Mesenteric fat pad (tissue), 1 donor: ENCODE measurements around the gene ITGB6. TPM values are rescaled to one million over a fixed set of nuclear protein-coding genes. Genes with fewer than 3 reads are reported as not detected.

Experiments
- DNase-seq: peaks from one replicate; pipeline ENCODE4 v3.0.0-alpha.2; 2020; ENCODE audit warnings: low spot score
- long read RNA-seq: library from polyadenylated mRNA; unstranded; transcript quantifications from one replicate; pipeline ENCODE4 v2.0.0, GENCODE V29; 2020
- total RNA-seq: library from RNA; stranded (reverse); fragmentation: NEBNext Ultra II Directional; extraction: Animal tissue kit (Norgen Biotek cat#: 25700); gene quantifications from one replicate; pipeline ENCODE4 v1.2.1, GENCODE V29; 2021
- donor health status: DM: yes; HTN: yes; CAD: no.

The ITGB6 gene, protein sequence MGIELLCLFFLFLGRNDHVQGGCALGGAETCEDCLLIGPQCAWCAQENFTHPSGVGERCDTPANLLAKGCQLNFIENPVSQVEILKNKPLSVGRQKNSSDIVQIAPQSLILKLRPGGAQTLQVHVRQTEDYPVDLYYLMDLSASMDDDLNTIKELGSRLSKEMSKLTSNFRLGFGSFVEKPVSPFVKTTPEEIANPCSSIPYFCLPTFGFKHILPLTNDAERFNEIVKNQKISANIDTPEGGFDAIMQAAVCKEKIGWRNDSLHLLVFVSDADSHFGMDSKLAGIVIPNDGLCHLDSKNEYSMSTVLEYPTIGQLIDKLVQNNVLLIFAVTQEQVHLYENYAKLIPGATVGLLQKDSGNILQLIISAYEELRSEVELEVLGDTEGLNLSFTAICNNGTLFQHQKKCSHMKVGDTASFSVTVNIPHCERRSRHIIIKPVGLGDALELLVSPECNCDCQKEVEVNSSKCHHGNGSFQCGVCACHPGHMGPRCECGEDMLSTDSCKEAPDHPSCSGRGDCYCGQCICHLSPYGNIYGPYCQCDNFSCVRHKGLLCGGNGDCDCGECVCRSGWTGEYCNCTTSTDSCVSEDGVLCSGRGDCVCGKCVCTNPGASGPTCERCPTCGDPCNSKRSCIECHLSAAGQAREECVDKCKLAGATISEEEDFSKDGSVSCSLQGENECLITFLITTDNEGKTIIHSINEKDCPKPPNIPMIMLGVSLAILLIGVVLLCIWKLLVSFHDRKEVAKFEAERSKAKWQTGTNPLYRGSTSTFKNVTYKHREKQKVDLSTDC
- not detected for total RNA-seq
- long read RNA-seq = 0 reads

DNA sequence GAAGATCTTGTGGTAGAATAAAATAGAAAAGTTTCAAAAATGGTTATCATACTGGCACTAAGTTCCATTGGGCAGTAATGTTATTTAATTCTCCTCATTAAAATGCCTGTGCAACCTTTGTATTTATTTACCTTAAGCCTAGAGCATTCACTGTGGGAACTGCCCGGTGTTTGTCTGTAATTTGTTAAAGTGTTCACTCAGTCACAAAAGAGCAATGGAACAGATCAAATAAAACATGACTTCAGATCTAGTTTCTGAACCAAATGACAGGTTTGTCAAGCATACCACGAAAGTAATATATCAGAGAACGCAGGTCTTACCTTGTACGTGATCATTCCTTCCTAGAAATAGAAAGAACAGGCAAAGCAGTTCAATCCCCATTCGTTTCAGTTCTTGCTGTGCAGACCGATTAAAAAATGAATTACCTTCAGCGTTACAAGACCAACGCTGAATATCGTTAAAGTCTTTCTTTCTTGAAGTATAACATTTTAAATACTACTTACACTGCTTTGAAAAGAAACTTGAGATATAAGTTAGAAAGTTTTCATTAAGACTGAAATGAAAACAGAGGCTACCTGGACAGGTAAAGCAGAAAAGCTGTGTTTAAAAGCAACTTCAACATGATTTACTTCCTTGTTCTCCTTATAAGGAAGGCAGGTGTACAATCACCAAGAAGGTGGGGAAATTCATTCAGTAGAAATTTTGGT lies at the start of gene ITGB6:
TSS of gene ITGB6 (minus strand) at position 590 of the 707 bp plus-strand sequence. CDS start at position 381, 209 bp downstream.
- no peak for DNase-seq

DNA sequence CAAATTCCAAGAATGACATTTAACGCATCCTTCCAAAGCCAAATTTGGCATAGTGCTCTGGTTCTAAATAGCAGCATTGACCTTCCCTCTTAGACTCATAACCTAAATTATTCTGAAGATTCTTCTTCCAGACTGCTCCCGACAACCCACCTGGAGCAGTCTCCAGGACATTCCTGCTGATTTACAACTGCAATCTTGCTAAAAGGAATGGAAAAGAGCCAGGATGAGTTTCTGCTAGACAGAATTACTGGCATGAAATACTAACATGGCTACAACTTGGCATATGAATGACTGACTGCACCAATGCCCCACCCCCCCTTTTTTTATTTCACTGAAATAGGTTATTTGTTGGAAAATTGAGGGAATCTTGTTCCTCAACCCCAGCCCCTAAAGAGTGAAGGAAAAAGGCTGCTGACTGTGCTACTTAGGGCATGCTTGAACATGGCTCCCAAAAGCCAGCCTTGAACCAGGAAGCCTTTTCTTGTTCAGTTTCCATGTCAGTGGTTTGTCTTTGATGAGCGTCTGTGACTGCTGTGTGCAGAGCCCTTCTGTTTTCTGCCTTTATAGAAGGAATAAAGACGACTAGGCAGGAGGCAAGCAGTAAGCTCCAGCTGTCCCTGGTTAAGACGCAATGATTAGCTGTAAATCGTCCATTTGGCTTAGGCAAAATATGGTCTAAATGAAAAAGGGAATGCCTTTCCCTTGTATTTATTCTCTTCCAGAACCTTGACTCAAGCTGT lies 47.4 kb upstream of the ITGB6 start:
- no peak for DNase-seq

DNA sequence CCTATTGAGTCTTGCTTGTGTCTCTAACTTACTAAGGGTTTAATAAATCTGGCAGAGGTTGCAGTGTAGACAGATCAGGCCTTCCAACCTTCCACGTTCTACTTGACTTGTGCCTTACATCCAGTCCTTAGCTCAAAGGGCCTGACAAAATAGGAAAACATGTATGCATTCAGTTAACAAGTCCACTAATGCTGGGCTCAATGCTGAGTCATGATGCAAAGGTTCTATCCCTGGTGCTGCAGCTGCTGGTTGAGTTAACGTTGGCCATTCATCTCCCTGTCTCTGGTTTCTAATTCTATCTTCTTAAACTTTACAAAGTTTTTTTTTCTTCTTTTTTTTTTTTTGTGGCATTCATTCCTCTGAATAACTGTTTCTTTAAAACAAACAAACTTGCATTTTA lies 46.3 kb upstream of the ITGB6 start:
- no peak for DNase-seq

DNA sequence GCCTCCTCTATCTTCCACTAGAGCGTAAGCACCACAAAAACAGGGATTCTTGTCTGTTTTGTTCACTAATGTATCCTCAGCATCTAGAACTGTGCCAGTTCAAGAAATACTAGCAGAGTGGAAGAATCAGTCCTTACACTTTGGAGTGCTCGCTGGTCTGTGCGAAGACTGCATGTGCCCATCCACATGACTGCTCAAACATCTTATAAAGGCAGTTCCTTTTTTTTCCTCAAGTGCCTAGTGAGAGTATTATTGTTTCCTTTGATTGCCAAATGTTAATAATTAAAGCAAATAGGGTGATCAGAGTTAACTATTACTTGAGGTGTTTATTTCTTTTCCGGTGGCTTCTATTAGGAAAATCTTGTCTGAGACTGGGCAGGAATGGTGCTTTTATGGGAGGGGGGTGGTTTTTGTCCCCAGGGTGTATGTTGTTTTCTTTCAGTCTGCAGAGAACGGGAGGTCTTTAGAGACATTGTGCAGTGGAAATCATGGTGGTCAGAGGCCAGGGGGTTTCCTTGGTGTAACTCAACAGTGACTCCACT lies 45.6 kb upstream of the ITGB6 start:
- DNase-seq = no peak

DNA sequence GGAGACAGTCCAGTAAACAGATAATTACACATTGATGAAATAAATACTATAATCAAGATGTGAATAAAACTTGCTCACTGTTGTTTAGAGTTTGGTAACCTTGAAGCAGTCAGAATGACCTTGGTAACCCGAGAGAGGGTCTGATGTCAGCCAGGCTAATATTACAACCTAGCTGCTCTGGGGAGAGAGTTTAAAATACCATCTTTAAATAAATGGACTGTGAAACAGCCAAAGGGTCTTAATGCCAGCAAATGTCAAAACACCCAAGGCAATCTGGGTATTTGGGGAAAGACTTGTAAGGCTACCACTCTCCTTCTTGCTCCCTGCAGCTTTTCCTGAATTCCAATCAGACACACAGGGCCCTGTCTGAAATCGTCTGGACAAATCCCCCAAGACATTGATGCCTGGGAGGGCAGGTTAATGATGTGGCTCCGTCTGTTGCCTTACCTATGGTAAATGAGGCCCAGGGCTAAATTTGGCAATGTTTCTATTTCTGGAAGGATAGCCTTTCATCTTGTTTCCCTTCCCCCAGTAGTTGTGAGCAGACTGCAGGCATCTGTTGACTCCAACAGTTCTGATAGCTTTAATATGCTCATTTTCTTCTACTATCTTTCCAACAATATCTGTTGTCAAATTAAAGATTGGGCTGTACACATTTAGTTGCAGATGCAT lies 43.0 kb upstream of the ITGB6 start:
- no peak for DNase-seq

DNA sequence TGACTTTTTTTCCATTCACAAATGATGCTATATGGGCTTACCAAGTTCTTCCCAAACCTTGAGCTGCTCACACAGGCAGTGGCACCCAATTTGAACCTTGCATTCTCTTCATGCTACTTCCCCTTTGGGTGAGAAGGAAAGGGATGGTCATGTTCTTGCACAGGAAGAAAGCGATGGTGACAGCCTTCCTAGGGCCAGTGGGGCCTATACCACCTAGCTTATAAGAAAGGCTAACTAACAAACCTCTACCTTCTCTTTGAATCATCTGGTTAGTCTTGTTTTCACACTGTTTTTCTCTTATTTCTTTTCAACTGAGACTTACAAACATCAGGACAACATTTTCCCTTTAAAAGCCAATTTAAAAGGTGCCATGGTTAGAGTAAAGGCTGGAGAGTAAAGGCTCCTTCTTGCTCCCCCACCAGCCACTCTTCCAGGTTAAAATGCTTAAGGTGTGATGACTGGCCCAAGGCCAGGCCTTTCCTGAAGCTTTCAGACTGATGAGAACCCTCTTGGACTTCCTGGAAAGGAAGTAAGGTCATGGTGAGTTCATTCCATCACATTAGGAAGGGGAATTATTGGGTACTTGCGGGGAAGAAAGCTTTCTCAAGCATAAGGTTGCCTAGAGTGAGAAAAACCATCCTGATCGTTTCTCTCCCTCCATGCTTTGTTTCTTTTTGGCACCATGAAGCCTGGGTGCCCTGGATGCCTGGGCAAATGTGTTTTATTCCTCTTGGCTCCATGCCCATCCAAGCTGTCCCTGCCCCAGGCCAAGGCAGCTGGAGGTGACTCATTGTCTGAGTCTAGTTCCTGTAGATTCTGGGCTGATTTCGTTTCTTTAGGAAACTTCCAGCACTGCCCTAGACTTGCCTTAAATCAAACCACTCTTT lies 41.4 kb upstream of the ITGB6 start:
- no peak for DNase-seq

DNA sequence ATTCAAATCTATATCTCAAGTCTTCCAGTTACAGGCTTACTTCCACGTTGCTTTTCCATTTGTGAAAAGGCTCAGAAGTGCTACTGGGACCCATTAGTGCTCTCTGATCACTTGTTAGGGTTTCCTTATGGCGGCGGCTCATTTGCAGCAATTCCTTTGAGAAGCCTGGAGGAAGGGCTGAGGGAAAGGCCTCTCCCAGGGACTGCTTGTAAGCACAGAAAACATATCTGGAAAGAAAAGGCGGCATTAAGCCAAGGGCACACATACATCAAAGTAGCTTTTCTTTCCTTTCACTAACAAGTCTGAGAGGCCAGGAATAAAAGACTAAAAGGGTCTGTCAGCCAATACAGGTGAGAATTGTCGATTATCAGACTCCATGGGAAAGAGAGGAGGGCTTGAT lies 39.4 kb upstream of the ITGB6 start:
- DNase-seq = no peak

DNA sequence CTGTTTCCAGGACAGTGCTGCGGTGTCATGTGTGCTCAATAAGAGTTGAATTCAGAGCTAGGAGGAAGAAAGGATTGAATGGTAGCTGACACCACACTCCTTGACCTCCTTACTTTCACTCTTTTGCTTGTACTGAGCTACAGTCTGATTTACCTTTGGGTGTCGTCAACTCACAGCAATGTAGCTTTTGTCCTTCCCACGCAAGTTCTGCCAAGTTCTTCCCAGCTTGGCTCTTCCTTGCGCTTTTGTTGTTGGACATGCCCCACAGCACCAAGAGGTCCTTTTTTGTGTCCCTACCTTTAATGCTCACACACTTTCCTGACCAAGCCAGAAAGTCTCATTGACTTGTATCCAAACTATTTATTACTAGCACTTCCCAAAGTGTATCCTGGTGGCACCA lies 38.3 kb upstream of the ITGB6 start:
- no peak for DNase-seq

DNA sequence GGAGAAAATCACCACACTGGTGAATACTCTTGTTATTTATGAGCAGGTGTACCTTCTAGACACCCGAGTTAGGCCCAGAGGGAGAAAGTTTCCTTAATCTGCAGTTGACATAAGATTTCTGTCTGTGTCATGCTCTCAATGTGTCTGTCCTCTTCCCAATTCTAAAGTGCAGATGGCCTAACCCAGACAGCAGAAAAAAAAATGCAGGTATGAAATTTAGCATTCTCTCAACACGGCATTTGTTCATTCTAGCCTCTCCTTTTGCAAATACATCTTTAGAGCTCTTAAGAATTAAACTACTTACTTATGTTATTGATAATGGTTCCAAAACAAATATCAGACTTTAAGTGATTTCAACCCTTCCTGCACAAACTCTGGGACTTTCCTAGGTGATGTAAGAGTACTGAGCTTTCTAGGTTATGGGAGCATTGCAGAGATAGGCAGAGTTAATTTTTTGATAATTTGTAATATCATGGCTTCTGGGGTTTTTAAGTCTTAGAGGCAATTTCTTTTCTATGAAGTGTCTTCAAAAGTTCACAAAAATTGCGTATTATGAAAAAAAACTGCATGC lies 32.9 kb upstream of the ITGB6 start:
- DNase-seq = no peak

DNA sequence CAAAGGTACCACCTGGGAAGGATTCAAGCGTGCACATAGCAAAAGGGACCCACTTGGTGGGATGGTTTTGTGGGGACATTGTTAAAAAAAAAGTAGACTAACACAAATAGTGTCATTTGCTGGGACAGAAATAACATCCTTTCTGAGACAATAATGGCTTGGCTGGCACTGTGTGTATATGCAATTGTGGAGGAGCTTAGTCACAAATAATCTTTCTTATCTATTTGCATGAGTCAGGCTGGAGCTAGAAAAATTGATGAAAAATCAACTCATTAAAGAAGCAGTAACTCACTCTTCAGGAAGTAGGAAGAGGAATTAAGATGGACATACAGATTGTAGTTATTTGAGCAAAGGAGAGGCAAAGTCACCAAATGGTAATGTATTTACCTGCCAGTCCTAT lies 29.5 kb upstream of the ITGB6 start:
- no peak for DNase-seq

DNA sequence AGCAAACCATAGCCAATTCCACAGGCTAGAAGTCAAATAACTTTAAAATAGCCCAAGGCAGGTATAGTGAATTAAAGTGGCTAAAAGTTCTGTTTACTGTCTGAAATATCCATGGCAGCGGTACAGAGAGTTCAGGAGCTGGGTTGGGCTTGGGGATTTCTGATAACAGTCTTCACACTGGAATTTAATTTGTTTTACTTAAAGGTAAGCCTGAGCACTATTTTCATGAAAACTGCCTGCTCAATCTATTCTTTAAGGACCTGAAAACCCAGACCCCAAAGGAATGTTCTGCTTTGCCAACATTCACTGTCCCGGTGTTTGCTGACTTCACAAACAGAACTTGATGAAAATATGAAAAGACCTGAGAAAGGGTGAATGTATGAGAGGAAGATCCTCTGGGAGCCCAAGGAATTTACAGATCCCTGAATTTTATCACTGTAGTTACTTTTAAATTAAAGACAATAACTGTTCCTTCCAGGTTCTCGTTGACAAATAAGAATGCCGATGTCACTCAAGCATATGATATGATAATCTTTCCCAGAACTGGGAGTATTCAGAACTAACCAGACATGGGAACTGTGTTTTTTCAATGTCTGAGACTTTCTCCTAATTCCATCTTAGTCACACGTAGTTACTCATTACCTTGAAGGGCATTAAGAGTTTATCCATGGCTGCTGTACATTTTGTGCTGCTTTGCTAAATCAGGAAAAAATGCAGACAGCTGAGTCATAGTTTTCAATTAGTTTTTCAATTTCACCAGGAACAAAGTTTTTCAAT lies 28.3 kb upstream of the ITGB6 start:
- DNase-seq = no peak

DNA sequence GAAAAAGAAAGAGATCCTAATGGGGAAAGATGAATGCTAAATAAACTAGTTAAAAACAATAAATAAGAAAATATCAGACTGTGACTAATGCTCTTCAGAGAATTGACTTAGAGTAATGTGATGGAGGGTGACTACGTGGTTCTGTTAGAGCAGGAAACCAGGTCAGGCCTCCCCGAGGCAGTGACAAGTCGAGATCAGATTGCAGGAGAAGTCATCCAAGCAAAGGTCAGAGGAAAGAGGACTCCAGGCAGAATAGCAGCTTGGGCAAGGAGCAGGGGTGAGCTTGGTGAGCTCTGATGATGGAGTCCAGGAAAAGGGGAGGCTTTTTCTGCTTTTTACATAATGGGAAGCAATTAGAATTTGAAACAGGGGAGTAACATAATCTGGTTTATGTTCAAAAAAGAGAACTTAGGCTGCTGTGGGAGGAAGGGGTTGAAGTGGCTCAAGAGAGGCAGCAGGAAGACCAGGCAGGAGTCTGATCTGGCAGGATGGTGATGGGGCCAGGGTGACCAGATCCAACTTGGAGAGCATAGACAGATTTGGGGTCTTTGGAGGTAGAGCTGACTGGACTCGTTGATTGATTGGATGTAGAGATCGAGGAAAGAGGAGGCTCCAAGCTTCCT lies 27.3 kb upstream of the ITGB6 start:
- no peak for DNase-seq

DNA sequence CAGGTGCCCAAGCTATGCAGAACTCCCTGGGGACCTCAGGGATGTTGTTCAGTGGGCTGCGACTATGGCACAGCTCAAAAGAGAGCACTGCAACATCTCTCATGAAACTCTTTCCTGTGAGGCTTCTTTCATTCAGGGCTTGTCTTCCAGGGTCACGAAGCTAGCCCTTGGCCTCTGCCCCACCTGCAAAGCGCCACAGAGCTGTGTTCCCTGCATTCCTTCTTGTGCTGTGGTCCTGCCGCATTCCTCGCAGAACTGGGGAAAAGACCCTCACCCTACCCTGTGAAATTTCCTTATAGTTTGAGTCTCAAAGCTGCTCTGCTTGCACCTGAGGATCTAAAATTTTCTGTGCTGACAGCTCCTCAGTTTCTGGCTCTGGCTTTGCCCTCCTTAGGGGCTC lies 26.3 kb upstream of the ITGB6 start:
- DNase-seq = no peak

DNA sequence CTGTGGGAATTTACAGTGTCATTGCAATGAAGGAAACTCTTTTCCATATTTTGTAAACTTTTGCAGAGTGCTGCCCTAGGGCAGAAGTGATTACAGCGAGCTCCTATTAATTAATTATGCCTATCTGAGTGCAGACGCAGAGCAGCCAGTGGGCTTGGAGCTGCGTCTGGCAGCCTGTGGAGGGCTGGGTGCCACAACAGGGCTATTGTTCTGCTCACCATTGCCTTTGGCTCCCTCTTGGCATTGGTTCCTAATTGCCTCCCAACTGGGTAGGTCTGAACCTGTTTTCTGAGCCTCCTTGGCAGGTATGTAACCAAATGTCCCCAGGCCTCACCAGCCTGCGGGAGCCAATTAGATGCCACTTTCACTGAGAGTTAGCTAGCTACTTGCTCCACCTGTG lies 25.6 kb upstream of the ITGB6 start:
- no peak for DNase-seq

DNA sequence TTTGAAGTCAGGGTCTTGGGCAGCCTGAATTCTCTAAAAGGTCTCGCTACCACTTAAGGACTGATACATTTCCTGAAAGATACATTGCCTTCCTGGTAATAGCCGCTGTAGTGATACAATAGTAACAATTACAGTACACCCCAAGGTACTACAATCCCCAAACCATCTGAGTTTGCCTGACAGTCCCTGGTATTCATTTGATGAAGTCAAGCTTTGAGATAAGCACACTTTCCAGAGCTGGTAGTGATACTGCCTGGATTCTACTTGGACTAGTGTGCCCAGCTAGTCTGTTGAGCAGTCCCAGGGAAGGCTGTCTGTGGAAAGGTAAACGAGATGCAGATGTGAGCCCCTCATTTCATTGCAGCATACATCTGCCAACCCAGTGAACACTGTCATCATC lies 24.4 kb upstream of the ITGB6 start:
- no peak for DNase-seq

DNA sequence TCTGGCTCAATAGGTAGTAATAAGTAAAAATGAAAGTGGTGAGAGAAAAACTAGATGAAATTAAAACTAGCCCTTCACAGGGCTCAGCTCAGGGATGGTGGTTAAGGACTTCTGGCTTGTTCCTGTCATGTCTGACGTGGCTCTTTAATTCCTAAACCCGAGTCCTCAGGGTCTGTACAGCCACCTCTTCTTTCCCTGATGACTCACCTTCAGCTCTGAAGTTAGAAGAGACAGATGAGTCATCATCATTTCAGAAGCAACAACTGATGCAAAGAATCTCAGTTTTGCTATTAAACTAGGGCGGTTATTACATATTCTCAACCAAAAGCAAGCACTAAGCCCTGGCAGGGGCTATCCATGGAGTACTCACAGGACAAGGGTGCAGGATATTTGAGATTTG lies 24.0 kb upstream of the ITGB6 start:
- no peak for DNase-seq

DNA sequence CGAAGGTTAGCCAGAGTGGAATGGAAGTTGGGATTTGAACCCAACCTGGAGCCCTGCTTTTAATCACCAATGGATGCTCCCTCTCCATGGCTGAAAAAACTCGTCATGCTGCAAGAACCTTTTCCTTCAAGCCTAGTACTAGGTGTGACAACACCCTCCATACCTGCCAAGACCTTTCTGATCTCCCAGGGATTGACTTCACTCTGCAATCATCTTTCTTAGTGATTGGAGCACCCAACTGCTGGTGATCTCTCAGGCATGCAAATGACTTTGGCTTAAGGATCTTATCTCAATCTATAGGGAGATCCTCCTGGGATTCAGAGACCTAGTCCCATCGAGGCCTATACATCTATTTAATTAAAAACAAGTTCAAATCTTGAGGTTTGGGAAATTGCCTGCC lies 23.5 kb upstream of the ITGB6 start:
- no peak for DNase-seq
